ENCODE data around the gene MRPL36. TPM values are rescaled to one million over a fixed set of nuclear protein-coding genes. Genes with fewer than 3 reads are reported as not detected.

The MRPL36 gene
- total and polyA plus RNA-seq, 2 donors (not counting 3 experiments of a cell fraction or from before 2014, with no cell fraction given), result 70.3 to 72.7 TPM

DNA sequence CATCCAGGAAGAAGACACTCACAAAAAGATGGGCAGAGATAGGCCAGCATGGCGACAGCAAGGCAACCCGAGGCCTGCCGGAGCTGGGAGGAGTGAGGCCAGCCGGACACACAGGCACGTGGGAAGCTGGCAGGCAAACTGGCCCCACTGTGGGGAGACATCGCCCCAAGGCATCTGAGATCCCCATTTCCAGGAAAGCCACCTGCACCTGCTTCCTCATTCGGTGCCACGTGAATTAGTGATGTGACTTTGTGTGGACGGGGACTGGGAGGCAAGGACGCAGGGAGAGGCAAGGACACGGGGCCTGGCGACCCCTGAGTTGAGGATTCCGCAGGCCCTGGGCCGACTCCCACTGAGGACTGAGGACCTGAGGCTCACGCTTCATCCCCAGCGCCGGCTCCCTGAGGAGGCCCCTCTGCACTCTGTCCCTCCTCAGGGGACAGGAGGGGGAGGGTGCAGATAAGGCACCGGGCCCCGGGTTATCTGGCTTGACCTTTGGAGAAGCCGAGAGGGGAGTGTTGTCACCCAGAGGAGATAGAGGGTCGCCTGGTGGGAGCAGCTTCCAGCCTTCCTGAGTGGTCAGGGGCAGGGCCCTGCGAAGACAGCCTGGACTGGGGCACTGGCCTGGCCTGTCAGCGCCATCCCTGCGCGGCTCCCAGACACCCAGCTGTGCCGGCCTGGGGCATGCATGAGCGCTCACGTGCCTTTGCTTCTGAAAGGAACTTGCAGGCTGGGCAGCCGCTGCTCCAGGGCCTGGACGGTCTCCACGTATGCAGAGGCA, 41.3 kb upstream of the MRPL36 start:
- DNase-seq (ENCODE audit: low read depth, low spot score) (no peak), FAIRE-seq (no peak)
- dilution Hi-C loops (cut with MboI; ENCODE audit: extremely low pct_ligation_motif_present, low sequenced_read_pairs), result no loop called here
- intact Hi-C loops (cut with micrococcal nuclease), result no loop called here
- H3K27ac ChIP-seq (ENCODE audit: insufficient read depth, low read depth, low read length), result no peak overlapping the region
- CTCF ChIA-PET, result no interaction called here
- no peaks in the 10 kb centered on the region for H3K9me3 ChIP-seq (replicated peaks; ENCODE audit: control insufficient read depth, insufficient read depth, low read length)
- no peaks in the 10 kb centered on the region for H4K20me1 ChIP-seq (replicated peaks; ENCODE audit: control insufficient read depth, extremely low read depth, insufficient read depth, low read length)
- H2AFZ ChIP-seq (ENCODE audit: low read depth, low read length), result no peak overlapping the region
- H3K9me1 ChIP-seq (replicated peaks; ENCODE audit: control insufficient read depth, extremely low read depth, insufficient read depth, low read length), result no peaks in the 10 kb centered on the region
- BruUV-seq (replicated peaks), result no TSS peak
- no peak for TF ChIP-seq POLR2AphosphoS5 (IDR thresholded peaks at IDR 0.05; ENCODE audit: insufficient read depth, low read depth, low read length)
- TF ChIP-seq, protein P1, sequence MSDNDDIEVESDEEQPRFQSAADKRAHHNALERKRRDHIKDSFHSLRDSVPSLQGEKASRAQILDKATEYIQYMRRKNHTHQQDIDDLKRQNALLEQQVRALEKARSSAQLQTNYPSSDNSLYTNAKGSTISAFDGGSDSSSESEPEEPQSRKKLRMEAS (IDR thresholded peaks at IDR 0.05; ENCODE audit: insufficient read depth, insufficient read length), result no peak
- TF ChIP-seq, protein P2, sequence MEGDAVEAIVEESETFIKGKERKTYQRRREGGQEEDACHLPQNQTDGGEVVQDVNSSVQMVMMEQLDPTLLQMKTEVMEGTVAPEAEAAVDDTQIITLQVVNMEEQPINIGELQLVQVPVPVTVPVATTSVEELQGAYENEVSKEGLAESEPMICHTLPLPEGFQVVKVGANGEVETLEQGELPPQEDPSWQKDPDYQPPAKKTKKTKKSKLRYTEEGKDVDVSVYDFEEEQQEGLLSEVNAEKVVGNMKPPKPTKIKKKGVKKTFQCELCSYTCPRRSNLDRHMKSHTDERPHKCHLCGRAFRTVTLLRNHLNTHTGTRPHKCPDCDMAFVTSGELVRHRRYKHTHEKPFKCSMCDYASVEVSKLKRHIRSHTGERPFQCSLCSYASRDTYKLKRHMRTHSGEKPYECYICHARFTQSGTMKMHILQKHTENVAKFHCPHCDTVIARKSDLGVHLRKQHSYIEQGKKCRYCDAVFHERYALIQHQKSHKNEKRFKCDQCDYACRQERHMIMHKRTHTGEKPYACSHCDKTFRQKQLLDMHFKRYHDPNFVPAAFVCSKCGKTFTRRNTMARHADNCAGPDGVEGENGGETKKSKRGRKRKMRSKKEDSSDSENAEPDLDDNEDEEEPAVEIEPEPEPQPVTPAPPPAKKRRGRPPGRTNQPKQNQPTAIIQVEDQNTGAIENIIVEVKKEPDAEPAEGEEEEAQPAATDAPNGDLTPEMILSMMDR (IDR thresholded peaks at IDR 0.05; ENCODE audit: extremely low read depth in 1 of 2, insufficient read depth in 1 of 2, low read depth in 1 of 2, low read length in 2 of 2), result no peak
- no peak for TF ChIP-seq FOS (IDR thresholded peaks at IDR 0.05; ENCODE audit: borderline replicate concordance, insufficient read depth, low read length)
- no peak for TF ChIP-seq POLR2A (IDR thresholded peaks at IDR 0.05; ENCODE audit: low read depth, low read length)
- TF ChIP-seq MYC (IDR thresholded peaks at IDR 0.05; ENCODE audit: low read depth, low read length), result no peak
- TF ChIP-seq GATA2 (IDR thresholded peaks at IDR 0.05; ENCODE audit: insufficient read depth, insufficient read length, low read depth, low read length), result no peak
- no peaks in the 10 kb centered on the region for H3K4me1 ChIP-seq (ENCODE audit: control insufficient read depth, extremely low read depth, insufficient read depth, low read length)
- no peaks in the 10 kb centered on the region for H3K36me3 ChIP-seq (ENCODE audit: control insufficient read depth in 2 of 2, extremely low read depth in 1 of 2, insufficient read depth in 2 of 2, low read length in 2 of 2)
- no peak overlapping the region for H3K9ac ChIP-seq (replicated peaks; ENCODE audit: extremely low read depth, insufficient read depth, low read length)
- POLR2A ChIA-PET, result no interaction called here
- H3K79me2 ChIP-seq (ENCODE audit: control insufficient read depth, insufficient read depth, low read length), result no peaks in the 10 kb centered on the region
- H3K27me3 ChIP-seq (ENCODE audit: control insufficient read depth in 2 of 2, insufficient read depth in 2 of 2, low read length in 2 of 2), result no peaks in the 10 kb centered on the region
- no peak overlapping the region for H3K4me2 ChIP-seq (ENCODE audit: insufficient read depth, low read length)
- no peak overlapping the region for H3K4me3 ChIP-seq (replicated peaks in 1 of 3; ENCODE audit: insufficient read depth in 1 of 3, low read depth in 1 of 3, low read length in 3 of 3)

Data from endothelial cell of umbilical vein (primary cell).